Liver (tissue), 9 donors: Measurements from ENCODE around the gene FZD1. TPM values are rescaled to one million over a fixed set of nuclear protein-coding genes. Genes with fewer than 3 reads are reported as not detected.
A peak's percentile ranks its signal among the peaks of the same experiment; 100 is the strongest.

Experiments used
- DNase-seq: peaks from one replicate; pipeline ENCODE4 v3.0.0-alpha.2; 2017; ENCODE audit warnings: low spot score
- H3K27ac ChIP-seq, 2 donors: one replicate each; pipeline ENCODE4 v1.7.0; 2013; ENCODE audit warnings: inconsistent platforms in 2 of 2, low read length in 2 of 2, control low read depth in 1 of 2, low read depth in 1 of 2, mild to moderate bottlenecking in 1 of 2
- H3K27me3 ChIP-seq, 4 donors: one replicate each; pipeline versions ENCODE4 v1.6.1 to v1.7.0; 2013; ENCODE audit warnings: low read length in 3 of 4, inconsistent platforms in 1 of 4, mild to moderate bottlenecking in 1 of 4, moderate library complexity in 1 of 4; ENCODE audit not compliant: control insufficient read depth in 4 of 4, insufficient read depth in 4 of 4
- H3K36me3 ChIP-seq, 4 donors: one replicate each; pipeline versions ENCODE4 v1.6.1 to v1.7.0; 2013; ENCODE audit warnings: low read length in 3 of 4, mild to moderate bottlenecking in 3 of 4, low read depth in 1 of 4, moderate library complexity in 1 of 4; ENCODE audit not compliant: control insufficient read depth in 4 of 4, insufficient read depth in 3 of 4
- H3K4me1 ChIP-seq, 4 donors: one replicate each; pipeline versions ENCODE4 v1.6.1 to v1.7.0; 2013; ENCODE audit warnings: low read length in 3 of 4, mild to moderate bottlenecking in 3 of 4, moderate library complexity in 1 of 4; ENCODE audit not compliant: control insufficient read depth in 4 of 4, insufficient read depth in 4 of 4
- H3K4me3 ChIP-seq, 3 donors: one replicate each; pipeline versions ENCODE4 v1.6.1 to v1.7.0; 2013; ENCODE audit warnings: low read length in 3 of 3, control low read depth in 1 of 3, low read depth in 1 of 3, mild to moderate bottlenecking in 1 of 3
- H3K9ac ChIP-seq, 2 donors: one replicate each; pipeline ENCODE4 v1.7.0; 2013; ENCODE audit warnings: low read length in 2 of 2, mild to moderate bottlenecking in 2 of 2, moderate library complexity in 2 of 2, control low read depth in 1 of 2, low read depth in 1 of 2
- H3K9me3 ChIP-seq, 4 donors: one replicate each; pipeline versions ENCODE4 v1.6.1 to v1.7.0; 2013; ENCODE audit warnings: low read length in 3 of 4; ENCODE audit not compliant: control insufficient read depth in 4 of 4
- ATF3 ChIP-seq: IDR thresholded peaks from 2 replicates; pipeline ENCODE4 v1.6.1; 2016; ENCODE audit warnings: antibody characterized with exemption
- CTCF ChIP-seq: fragments of 150-350 bp; IDR thresholded peaks from 2 replicates; pipeline ENCODE4 v1.5.1; 2017; ENCODE audit warnings: improper control_type of control experiment, low read depth, low read length; ENCODE audit not compliant: missing input control
- EGR1 ChIP-seq, 2 donors: IDR thresholded peaks; 2 replicates each; pipeline ENCODE4 v1.6.1; 2016 to 2018; ENCODE audit warnings: antibody characterized with exemption in 2 of 2, low read depth in 2 of 2
- FOXA1 ChIP-seq: IDR thresholded peaks from 2 replicates; pipeline ENCODE4 v1.6.1; 2016; ENCODE audit warnings: antibody characterized with exemption
- FOXA2 ChIP-seq: IDR thresholded peaks from 2 replicates; pipeline ENCODE4 v1.6.1; 2016; ENCODE audit warnings: antibody characterized with exemption
- GABPA ChIP-seq, 2 donors: IDR thresholded peaks in 1 of 2; conservative IDR thresholded peaks in 1 of 2; 2 replicates each; pipeline ENCODE4 v1.6.1; 2016; ENCODE audit warnings: antibody characterized with exemption in 2 of 2, mild to moderate bottlenecking in 1 of 2, moderate library complexity in 1 of 2
- HNF4A ChIP-seq, 2 donors: conservative IDR thresholded peaks; 2 replicates each; pipeline ENCODE4 v1.6.1; 2016; ENCODE audit warnings: antibody characterized with exemption in 2 of 2, mild to moderate bottlenecking in 2 of 2
- HNF4G ChIP-seq: IDR thresholded peaks from 2 replicates; pipeline ENCODE4 v1.6.1; 2016; ENCODE audit warnings: antibody characterized with exemption
- JUND ChIP-seq, 2 donors: IDR thresholded peaks; 2 replicates each; pipeline ENCODE4 v1.6.1; 2016; ENCODE audit warnings: antibody characterized with exemption in 2 of 2
- MAX ChIP-seq: IDR thresholded peaks from 2 replicates; pipeline ENCODE4 v1.6.1; 2016; ENCODE audit warnings: antibody characterized with exemption
- NR2F2 ChIP-seq: IDR thresholded peaks from 2 replicates; pipeline ENCODE4 v1.6.1; 2016; ENCODE audit warnings: antibody characterized with exemption
- RAD21 ChIP-seq, 2 donors: IDR thresholded peaks; 2 replicates each; pipeline ENCODE4 v1.6.1; 2016; ENCODE audit warnings: antibody characterized with exemption in 2 of 2, mild to moderate bottlenecking in 2 of 2
- REST ChIP-seq: IDR thresholded peaks from 2 replicates; pipeline ENCODE4 v1.6.1; 2016; ENCODE audit warnings: antibody characterized with exemption, mild to moderate bottlenecking
- RXRA ChIP-seq, 2 donors: IDR thresholded peaks; 2 replicates each; pipeline ENCODE4 v1.6.1; 2017 to 2018; ENCODE audit warnings: antibody characterized with exemption in 2 of 2, mild to moderate bottlenecking in 1 of 2
- SP1 ChIP-seq: IDR thresholded peaks from 2 replicates; pipeline ENCODE4 v1.6.1; 2018; ENCODE audit warnings: antibody characterized with exemption, mild to moderate bottlenecking
- TAF1 ChIP-seq: conservative IDR thresholded peaks from 2 replicates; pipeline ENCODE4 v1.6.1; 2016; ENCODE audit warnings: antibody characterized with exemption, mild to moderate bottlenecking
- YY1 ChIP-seq: IDR thresholded peaks from 2 replicates; pipeline ENCODE4 v1.6.1; 2016; ENCODE audit warnings: antibody characterized with exemption, mild to moderate bottlenecking
- ZBTB33 ChIP-seq: IDR thresholded peaks from 2 replicates; pipeline ENCODE4 v1.6.1; 2016; ENCODE audit warnings: antibody characterized with exemption
- WGBS: extraction: QIAGEN DNeasy Blood & Tissue Kit; methylation state at CpG from one replicate; pipeline ENCODE4 v1.1.7; 2013; 5-methylcytosine and 5-hydroxymethylcytosine counted together
- polyA plus RNA-seq, 2 donors: library from polyadenylated mRNA; stranded (reverse) in 1 of 2; unstranded in 1 of 2; fragments of 200-250 nt in 1 of 2; fragments of >200 nt in 1 of 2; fragmentation: Nextera tagmentation in 1 of 2; extraction: Ambion mirVana in 1 of 2; gene quantifications; one replicate each; pipeline versions ENCODE4 v1.2.1 to v1.2.3, GENCODE V29; 2013 to 2015
- total RNA-seq, 2 donors: library from RNA; depleted of rRNA; stranded (reverse); fragments of >200 nt; gene quantifications; one replicate each; pipeline ENCODE4 v1.2.3, GENCODE V29; 2014
- donor health status: healthy.
- donor health status: healthy.
- donor health status: healthy.
- donor health status: healthy.
- donor health status: healthy.

The FZD1 gene
- 1 to 10 TPM; 3.5 to 3.8 TPM for total RNA-seq
- 1 to 10 TPM in 1 of 2 donors, under 1 TPM in 1; 0.68 to 1.6 TPM for polyA plus RNA-seq

- H3K9ac ChIP-seq = peak within 1 kb of the TSS; percentile 54 to 79
- peaks cover 0 to 3% (median 0%) of the 10 kb centered on the region in 4 donors for H3K27me3 ChIP-seq
- H3K27ac ChIP-seq = peak within 1 kb of the TSS; percentile 73 to 82
- DNase-seq = peak; percentile 82
- TF ChIP-seq SP1 = peak; percentile 61
- peak; percentile 84 for TF ChIP-seq YY1
- peak in 1 of 2 donors; percentile 59 for TF ChIP-seq HNF4A (conservative IDR thresholded peaks at IDR 0.05)
- peak; percentile 56 for TF ChIP-seq MAX
- TF ChIP-seq TAF1 = no peak
- TF ChIP-seq GABPA (IDR thresholded peaks at IDR 0.05 in 1 of 2, conservative IDR thresholded peaks at IDR 0.05 in 1 of 2) = peak in 1 of 2 donors; percentile 34
- TF ChIP-seq ZBTB33 = peak; percentile 55
- no peak for TF ChIP-seq HNF4G
- peak; percentile 69 for TF ChIP-seq REST
- no peak for TF ChIP-seq FOXA1
- TF ChIP-seq ATF3 = no peak
- no peak for TF ChIP-seq EGR1 (IDR thresholded peaks at IDR 0.05; ENCODE audit: low read depth in 2 of 2)
- TF ChIP-seq RXRA (IDR thresholded peaks at IDR 0.05) = peak in 1 of 2 donors; percentile 55
- peak; percentile 55 for TF ChIP-seq NR2F2
- TF ChIP-seq JUND (IDR thresholded peaks at IDR 0.05) = peak in 1 of 2 donors; percentile 48
- TF ChIP-seq RAD21 (IDR thresholded peaks at IDR 0.05) = peak; percentile 55 to 70
- TF ChIP-seq CTCF = no peak
- TF ChIP-seq FOXA2 = peak; percentile 9
- no peaks in the 10 kb centered on the region for H3K9me3 ChIP-seq
- no peaks in the 10 kb centered on the region for H3K36me3 ChIP-seq
- peaks cover 6 to 25% (median 15%) of the 10 kb centered on the region in 4 donors for H3K4me1 ChIP-seq
- peak within 1 kb of the TSS; percentile 57 to 95 (median 62) for H3K4me3 ChIP-seq
- WGBS = under 1% methylated on average over 90 of the region's 90 CpGs
These were observed at the start of gene FZD1 for GRCh38 chr7:91264046-91264923. Gene FZD1, plus strand, starts transcription at chr7:91264433. Its CDS starts 448 bp downstream, at chr7:91264881.
